Uterus (tissue), 2 donors: ENCODE data around the gene DNM3.

ENCODE experiments used
- POLR2A ChIP-seq, 2 donors: fragments of 450-650 bp; IDR thresholded peaks; one replicate each; pipeline ENCODE4 v1.6.1; 2016; ENCODE audit warnings: antibody characterized with exemption in 2 of 2, mild to moderate bottlenecking in 1 of 2, moderate library complexity in 1 of 2
- TF ChIP-seq, protein P1 (sequence below), 4 experiments: fragments of 200-600 bp in 2 of 4; fragments of 450-650 bp in 2 of 4; sonication (generic) in 2 of 4; IDR thresholded peaks; one replicate each; pipeline ENCODE4 v1.5.1; 2016 to 2019; ENCODE audit warnings: antibody characterized with exemption in 4 of 4, mild to moderate bottlenecking in 2 of 4, moderate library complexity in 1 of 4

- TF ChIP-seq, protein P1, sequence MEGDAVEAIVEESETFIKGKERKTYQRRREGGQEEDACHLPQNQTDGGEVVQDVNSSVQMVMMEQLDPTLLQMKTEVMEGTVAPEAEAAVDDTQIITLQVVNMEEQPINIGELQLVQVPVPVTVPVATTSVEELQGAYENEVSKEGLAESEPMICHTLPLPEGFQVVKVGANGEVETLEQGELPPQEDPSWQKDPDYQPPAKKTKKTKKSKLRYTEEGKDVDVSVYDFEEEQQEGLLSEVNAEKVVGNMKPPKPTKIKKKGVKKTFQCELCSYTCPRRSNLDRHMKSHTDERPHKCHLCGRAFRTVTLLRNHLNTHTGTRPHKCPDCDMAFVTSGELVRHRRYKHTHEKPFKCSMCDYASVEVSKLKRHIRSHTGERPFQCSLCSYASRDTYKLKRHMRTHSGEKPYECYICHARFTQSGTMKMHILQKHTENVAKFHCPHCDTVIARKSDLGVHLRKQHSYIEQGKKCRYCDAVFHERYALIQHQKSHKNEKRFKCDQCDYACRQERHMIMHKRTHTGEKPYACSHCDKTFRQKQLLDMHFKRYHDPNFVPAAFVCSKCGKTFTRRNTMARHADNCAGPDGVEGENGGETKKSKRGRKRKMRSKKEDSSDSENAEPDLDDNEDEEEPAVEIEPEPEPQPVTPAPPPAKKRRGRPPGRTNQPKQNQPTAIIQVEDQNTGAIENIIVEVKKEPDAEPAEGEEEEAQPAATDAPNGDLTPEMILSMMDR (IDR thresholded peaks at IDR 0.05): no peak
- no peak for TF ChIP-seq POLR2A (IDR thresholded peaks at IDR 0.05)
Observed at GRCh38 chr1:171869097-171869496, 27.8 kb downstream of the DNM3 start.
